ENCODE data around the gene PTPRA. TPM values are rescaled to one million over a fixed set of nuclear protein-coding genes. Genes with fewer than 3 reads are reported as not detected.

Gene PTPRA
- total and polyA plus RNA-seq, 2 of the 4 experiments (the other 2 are of a cell fraction) = 35.0 to 50.0 TPM

DNA sequence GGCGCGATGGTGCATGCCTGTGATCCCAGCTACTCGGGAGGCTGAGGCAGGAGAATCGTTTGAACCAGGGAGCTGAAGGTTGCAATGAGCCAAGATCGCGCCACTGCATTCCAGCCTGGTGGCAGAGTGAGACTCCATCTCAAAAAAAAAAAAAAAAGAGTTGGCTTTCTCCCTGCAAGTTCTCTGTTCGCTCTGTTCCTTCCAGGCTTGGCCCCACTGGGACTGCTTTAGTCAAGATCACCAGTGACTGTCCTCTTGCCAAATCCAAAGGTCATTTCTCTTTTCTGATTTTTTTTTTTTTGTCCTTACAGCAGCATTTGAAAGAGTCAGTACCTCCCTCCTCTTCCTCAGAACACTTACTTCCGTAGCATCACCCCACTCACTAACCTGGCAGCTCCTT lies 159.3 kb downstream of the PTPRA start:
- intact Hi-C loops (cut with micrococcal nuclease) (no loop called here), dilution Hi-C loops (cut with HindIII; ENCODE audit: low sequenced_read_pairs, unreplicated experiment) (no loop called here), in situ Hi-C loops (cut with MboI; ENCODE audit: low sequenced_read_pairs) (no loop called here)
- Histone ChIP-seq H3K18ac (ENCODE audit: low read depth, low read length) (no peak overlapping the region), H3K36me3 (ENCODE audit: control insufficient read depth, insufficient read depth, low read length) (peaks cover 48% of the 10 kb centered on the region), H2BK20ac (ENCODE audit: low read depth, low read length) (no peak overlapping the region), H2BK15ac (ENCODE audit: low read depth, low read length) (no peak overlapping the region), H3K4me1 (ENCODE audit: control insufficient read depth, insufficient read depth, low read length) (no peaks in the 10 kb centered on the region), H3K4ac (ENCODE audit: low read depth, low read length) (no peak overlapping the region), H2BK120ac (ENCODE audit: low read depth, low read length) (no peak overlapping the region), H3K4me2 (ENCODE audit: low read depth, low read length) (no peak overlapping the region), H3K56ac (ENCODE audit: extremely low read depth, insufficient read depth, low read length) (no peak overlapping the region), H4K8ac (ENCODE audit: low read depth in 2 of 2, low read length in 2 of 2) (no peak overlapping the region), H4K20me1 (ENCODE audit: insufficient read depth, low read length) (no peaks in the 10 kb centered on the region), H4K5ac (ENCODE audit: low read depth, low read length) (no peak overlapping the region), H3K27ac (ENCODE audit: insufficient read depth, low read length) (no peak overlapping the region), H2AK5ac (ENCODE audit: low read depth, low read length) (no peak overlapping the region), H3K27me3 (ENCODE audit: control insufficient read depth, insufficient read depth, low read length) (no peaks in the 10 kb centered on the region), H4K91ac (ENCODE audit: insufficient read depth, low read depth, low read length) (no peak overlapping the region), H3K9ac (ENCODE audit: low read depth, low read length) (no peak overlapping the region), H3K9me3 (ENCODE audit: control insufficient read depth, insufficient read depth, low read length) (no peaks in the 10 kb centered on the region), H2AK9ac (replicated peaks; ENCODE audit: low read depth, low read length, poor library complexity) (no peak overlapping the region), H3K9me1 (ENCODE audit: insufficient read depth, low read length) (0 out of 2 replicates have a peak, but pooled peaks cover 3% of the 10 kb centered on the region), H3K14ac (replicated peaks; ENCODE audit: low read depth, low read length) (no peak overlapping the region), H3K79me1 (ENCODE audit: low read depth in 1 of 2, low read length in 2 of 2) (no peaks in the 10 kb centered on the region), H2AFZ (replicated peaks; ENCODE audit: low read length, poor library complexity) (no peak overlapping the region), H3K23ac (ENCODE audit: low read depth, low read length) (no peak overlapping the region), H3K4me3 (ENCODE audit: insufficient read depth, low read depth, low read length) (no peak overlapping the region), H2BK5ac (ENCODE audit: low read depth, low read length, poor library complexity, severe bottlenecking) (no peak overlapping the region)
- TF ChIP-seq MAFK (IDR thresholded peaks at IDR 0.05; ENCODE audit: low read depth, low read length) (no peak), MAZ (IDR thresholded peaks at IDR 0.05; ENCODE audit: borderline replicate concordance, low read depth, low read length) (no peak), POLR2A (IDR thresholded peaks at IDR 0.05; ENCODE audit: low read depth, low read length) (no peak), ELK1 (IDR thresholded peaks at IDR 0.05; ENCODE audit: borderline replicate concordance, low read depth, low read length) (no peak), FOS (IDR thresholded peaks at IDR 0.05; ENCODE audit: low read depth, low read length) (no peak), MXI1 (IDR thresholded peaks at IDR 0.05; ENCODE audit: borderline replicate concordance, low read depth, low read length) (no peak)
- TF ChIP-seq, protein P1, sequence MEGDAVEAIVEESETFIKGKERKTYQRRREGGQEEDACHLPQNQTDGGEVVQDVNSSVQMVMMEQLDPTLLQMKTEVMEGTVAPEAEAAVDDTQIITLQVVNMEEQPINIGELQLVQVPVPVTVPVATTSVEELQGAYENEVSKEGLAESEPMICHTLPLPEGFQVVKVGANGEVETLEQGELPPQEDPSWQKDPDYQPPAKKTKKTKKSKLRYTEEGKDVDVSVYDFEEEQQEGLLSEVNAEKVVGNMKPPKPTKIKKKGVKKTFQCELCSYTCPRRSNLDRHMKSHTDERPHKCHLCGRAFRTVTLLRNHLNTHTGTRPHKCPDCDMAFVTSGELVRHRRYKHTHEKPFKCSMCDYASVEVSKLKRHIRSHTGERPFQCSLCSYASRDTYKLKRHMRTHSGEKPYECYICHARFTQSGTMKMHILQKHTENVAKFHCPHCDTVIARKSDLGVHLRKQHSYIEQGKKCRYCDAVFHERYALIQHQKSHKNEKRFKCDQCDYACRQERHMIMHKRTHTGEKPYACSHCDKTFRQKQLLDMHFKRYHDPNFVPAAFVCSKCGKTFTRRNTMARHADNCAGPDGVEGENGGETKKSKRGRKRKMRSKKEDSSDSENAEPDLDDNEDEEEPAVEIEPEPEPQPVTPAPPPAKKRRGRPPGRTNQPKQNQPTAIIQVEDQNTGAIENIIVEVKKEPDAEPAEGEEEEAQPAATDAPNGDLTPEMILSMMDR (conservative IDR thresholded peaks at IDR 0.05; ENCODE audit: low read depth, low read length) = no peak
- DNase-seq = no peak
- ChIA-PET POLR2A (ENCODE audit: unreplicated experiment) (no interaction called here), CTCF (no interaction called here)
- ATAC-seq (ENCODE audit: low read depth) = no peak
- BruUV-seq (replicated peaks) = no TSS peak
- WGBS, 2 experiments (ENCODE audit: extremely low coverage in 2 of 2, insufficient read length in 1 of 2) = 92% methylated on average over 5 of the region's 8 CpGs; no CpG with 5 or more reads in 1 of the 2 experiments

Data from IMR-90 (cell line).